ENCODE results near the gene SUMO2. TPM values are rescaled to one million over a fixed set of nuclear protein-coding genes. Genes with fewer than 3 reads are reported as not detected.
"Not testable (repeated sequence)": the region's sequence is repeated elsewhere in the genome, so short reads cannot be mapped to it uniquely, and the experiment has no call there.

The SUMO2 gene
- total and polyA plus RNA-seq, 2 experiments from 2014 or later = 70.8 to 465 TPM

DNA sequence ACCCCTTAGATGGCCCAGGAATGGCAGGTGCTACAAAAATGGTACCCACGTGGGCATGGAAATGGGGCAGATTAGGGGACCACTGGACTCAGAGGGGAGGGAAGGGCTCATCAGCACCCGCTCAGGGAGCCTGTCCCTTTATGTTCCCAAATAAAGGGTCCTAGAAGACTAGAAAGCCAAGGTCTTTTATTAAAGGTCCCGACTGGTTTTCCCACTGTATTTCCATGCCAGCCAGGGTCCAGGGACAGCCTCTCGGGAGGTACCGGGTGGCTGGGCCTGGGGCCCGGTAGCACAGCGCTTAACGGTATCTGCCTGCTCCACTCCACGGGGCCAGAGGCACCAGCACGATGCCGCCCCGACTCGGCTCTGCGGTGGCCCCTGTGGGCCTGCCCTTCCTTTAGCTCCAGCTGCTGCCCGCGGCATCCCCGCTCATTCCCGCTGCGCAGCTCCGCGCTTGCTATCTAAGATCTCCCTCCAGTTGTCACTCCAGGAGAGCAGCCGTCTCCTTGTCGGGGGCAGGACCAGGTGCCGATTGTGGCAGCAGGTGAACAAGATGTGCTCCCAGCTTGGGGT is 52.6 kb downstream of the SUMO2 start:
- H2AFZ ChIP-seq = no peak overlapping the region
- H3K9me3 ChIP-seq (ENCODE audit: low read depth) = no peaks in the 10 kb centered on the region
- in situ Hi-C loops (cut with MboI) = no loop called here
- no peaks in the 10 kb centered on the region for H3K27me3 ChIP-seq (replicated peaks; ENCODE audit: insufficient read depth)
- peak overlapping the region; percentile 93 for H3K4me2 ChIP-seq (ENCODE audit: unreplicated experiment)
- H3K9me2 ChIP-seq (ENCODE audit: insufficient read depth) = no peaks in the 10 kb centered on the region
- WGBS, 2 experiments (ENCODE audit: low coverage in 1 of 2, low lambda C conversion rate in 2 of 2, missing lambda C conversion rate in 2 of 2) = 65 to 67% methylated on average over 24 of the region's 24 CpGs
- H3K4me3 ChIP-seq = peak overlapping the region; percentile 86
- 0 out of 2 replicates have a peak, but pooled peaks cover 2% of the 10 kb centered on the region for H3K36me3 ChIP-seq (ENCODE audit: low read depth)
- no peak for DNase-seq
- H3K9ac ChIP-seq = peak overlapping the region; percentile 85
- peaks cover 8% of the 10 kb centered on the region for H3F3A ChIP-seq (ENCODE audit: insufficient read depth)
- no peak for TF ChIP-seq EZH2phosphoT487 (IDR thresholded peaks at IDR 0.05; ENCODE audit: insufficient read depth, low read depth)
- no peak for TF ChIP-seq EZH2 (IDR thresholded peaks at IDR 0.05; ENCODE audit: insufficient read depth, poor library complexity, severe bottlenecking)
- H3K4me1 ChIP-seq (ENCODE audit: insufficient read depth) = no peaks in the 10 kb centered on the region
- peaks cover 20% of the 10 kb centered on the region; the same call in 1 of the 2 replicates for H3K79me2 ChIP-seq (ENCODE audit: insufficient read depth)
- no peaks in the 10 kb centered on the region for H4K20me1 ChIP-seq (ENCODE audit: insufficient read depth)
- H3K27ac ChIP-seq = no peak overlapping the region

DNA sequence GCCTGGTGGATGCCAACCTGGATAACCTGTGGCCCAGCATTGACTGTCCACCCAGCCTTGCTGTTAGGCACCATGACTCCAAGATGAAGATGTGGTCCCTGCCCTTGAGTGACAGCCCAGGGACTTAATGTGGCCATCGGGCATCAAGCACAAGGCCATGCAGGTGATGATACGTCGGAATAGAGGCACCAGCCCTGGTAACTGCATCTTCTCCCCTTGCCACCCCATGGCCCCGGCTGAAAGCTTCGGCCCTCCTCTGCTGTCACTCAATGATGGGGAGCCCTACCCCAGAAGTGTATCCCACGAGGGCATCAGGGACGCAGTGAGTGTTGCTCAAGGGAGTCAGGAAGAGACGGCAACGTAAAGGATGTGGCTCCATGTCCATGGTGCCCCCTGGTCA is 53.2 kb downstream of the SUMO2 start:
- H3K4me2 ChIP-seq (ENCODE audit: unreplicated experiment) = no peak overlapping the region

DNA sequence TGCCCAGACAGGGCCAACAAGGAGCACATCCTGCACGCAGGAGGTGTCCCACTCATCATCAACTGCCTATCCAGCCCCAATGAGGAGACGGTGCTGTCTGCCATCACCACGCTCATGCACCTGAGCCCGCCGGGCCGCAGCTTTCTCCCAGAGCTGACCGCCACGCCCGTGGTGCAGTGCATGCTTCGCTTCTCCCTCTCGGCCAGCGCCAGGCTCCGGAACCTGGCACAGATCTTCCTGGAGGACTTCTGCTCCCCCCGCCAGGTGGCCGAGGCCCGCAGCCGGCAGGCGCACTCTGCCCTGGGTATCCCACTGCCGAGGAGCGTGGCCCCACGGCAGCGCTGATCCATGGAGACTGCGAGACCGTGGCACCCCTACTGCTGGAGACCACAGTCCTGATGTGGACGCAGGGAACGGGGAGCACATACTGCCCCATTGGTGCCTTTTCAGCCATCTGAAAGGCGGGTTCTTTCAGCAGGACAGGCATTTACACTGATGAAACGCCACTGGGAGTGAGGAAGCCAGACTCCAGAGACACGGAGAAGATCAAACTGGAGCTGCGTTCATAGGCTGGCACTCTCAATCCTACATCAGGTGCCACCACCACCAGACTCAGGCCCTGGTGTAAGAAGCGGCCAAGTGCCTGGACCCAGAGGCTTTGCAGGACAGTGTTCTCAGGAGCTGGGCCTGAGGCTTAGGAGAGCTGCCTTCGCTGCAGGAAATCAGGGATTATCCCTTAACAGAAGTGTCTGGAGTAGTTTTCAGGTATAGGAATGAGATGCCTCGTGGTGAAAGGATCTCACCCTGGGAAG is 53.9 kb downstream of the SUMO2 start:
- Histone ChIP-seq H3F3A (ENCODE audit: insufficient read depth) (peaks cover 8% of the 10 kb centered on the region), H3K4me3 (no peak overlapping the region), H3K4me1 (ENCODE audit: insufficient read depth) (no peaks in the 10 kb centered on the region), H3K9me3 (ENCODE audit: low read depth) (no peaks in the 10 kb centered on the region), H3K9ac (no peak overlapping the region), H3K9me2 (ENCODE audit: insufficient read depth) (no peaks in the 10 kb centered on the region), H2AFZ (no peak overlapping the region), H3K36me3 (ENCODE audit: low read depth) (no peaks in the 10 kb centered on the region), H4K20me1 (ENCODE audit: insufficient read depth) (no peaks in the 10 kb centered on the region), H3K4me2 (ENCODE audit: unreplicated experiment) (no peak overlapping the region), H3K27ac (no peak overlapping the region), H3K27me3 (replicated peaks; ENCODE audit: insufficient read depth) (no peaks in the 10 kb centered on the region), H3K79me2 (ENCODE audit: insufficient read depth) (peaks cover 20% of the 10 kb centered on the region; the same call in 1 of the 2 replicates)
- in situ Hi-C loops (cut with MboI) = no loop called here
- DNase-seq = no peak
- WGBS, 2 experiments (ENCODE audit: low coverage in 1 of 2, low lambda C conversion rate in 2 of 2, missing lambda C conversion rate in 2 of 2) = 86 to 89% methylated on average over 33 of the region's 33 CpGs
- TF ChIP-seq EZH2phosphoT487 (IDR thresholded peaks at IDR 0.05; ENCODE audit: insufficient read depth, low read depth) (no peak), EZH2 (IDR thresholded peaks at IDR 0.05; ENCODE audit: insufficient read depth, poor library complexity, severe bottlenecking) (no peak)

More for the DNA sequence above, 53.2 kb downstream of the SUMO2 start:
- Histone ChIP-seq H3K9me2 (ENCODE audit: insufficient read depth) (no peaks in the 10 kb centered on the region), H3K4me3 (no peak overlapping the region), H3K79me2 (ENCODE audit: insufficient read depth) (peaks cover 20% of the 10 kb centered on the region; the same call in 1 of the 2 replicates), H2AFZ (no peak overlapping the region), H3K9ac (no peak overlapping the region), H3K27ac (no peak overlapping the region), H3K9me3 (ENCODE audit: low read depth) (no peaks in the 10 kb centered on the region), H3F3A (ENCODE audit: insufficient read depth) (peaks cover 8% of the 10 kb centered on the region), H3K4me1 (ENCODE audit: insufficient read depth) (no peaks in the 10 kb centered on the region), H3K36me3 (ENCODE audit: low read depth) (no peaks in the 10 kb centered on the region), H4K20me1 (ENCODE audit: insufficient read depth) (no peaks in the 10 kb centered on the region), H3K27me3 (replicated peaks; ENCODE audit: insufficient read depth) (no peaks in the 10 kb centered on the region)
- in situ Hi-C loops (cut with MboI) = no loop called here
- DNase-seq = no peak
- 86% methylated on average over 9 of the region's 9 CpGs for WGBS, 2 experiments (ENCODE audit: low coverage in 1 of 2, low lambda C conversion rate in 2 of 2, missing lambda C conversion rate in 2 of 2)
- TF ChIP-seq EZH2phosphoT487 (IDR thresholded peaks at IDR 0.05; ENCODE audit: insufficient read depth, low read depth) (no peak), EZH2 (IDR thresholded peaks at IDR 0.05; ENCODE audit: insufficient read depth, poor library complexity, severe bottlenecking) (no peak)

DNA sequence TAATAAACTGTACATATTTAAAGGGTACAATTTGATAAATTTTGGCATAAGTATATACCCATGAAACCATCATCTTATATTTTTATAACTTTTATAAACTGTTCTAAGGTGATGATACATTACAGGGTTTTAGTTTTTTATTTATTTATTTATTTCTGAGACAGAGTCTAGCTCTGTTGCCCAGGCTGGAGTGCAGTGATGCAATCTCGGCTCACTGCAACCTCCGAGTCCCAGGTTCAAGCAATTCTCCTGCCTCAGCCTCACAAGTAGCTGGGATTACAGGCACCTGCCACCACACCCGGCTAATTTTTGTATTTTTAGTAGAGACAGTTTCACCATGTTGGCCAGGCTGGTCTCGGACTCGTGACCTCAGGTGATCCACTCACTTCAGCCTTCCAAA is 54.8 kb downstream of the SUMO2 start:
- H4K20me1 ChIP-seq (ENCODE audit: insufficient read depth); DNase-seq; H3F3A ChIP-seq (ENCODE audit: insufficient read depth); H3K27me3 ChIP-seq (replicated peaks; ENCODE audit: insufficient read depth); H3K4me3 ChIP-seq; H3K9me2 ChIP-seq (ENCODE audit: insufficient read depth); H3K9ac ChIP-seq; H2AFZ ChIP-seq; H3K27ac ChIP-seq; in situ Hi-C loops (cut with MboI); H3K4me2 ChIP-seq (ENCODE audit: unreplicated experiment); H3K9me3 ChIP-seq (ENCODE audit: low read depth); H3K36me3 ChIP-seq (ENCODE audit: low read depth); H3K4me1 ChIP-seq (ENCODE audit: insufficient read depth): not testable (repeated sequence)
- H3K79me2 ChIP-seq (ENCODE audit: insufficient read depth) = peaks cover 17% of the 10 kb centered on the region; the same call in 1 of the 2 replicates
- 86 to 91% methylated on average over 5 of the region's 5 CpGs for WGBS, 2 experiments (ENCODE audit: low coverage in 1 of 2, low lambda C conversion rate in 2 of 2, missing lambda C conversion rate in 2 of 2)
